ENCODE results near the gene RNFT2. TPM values are rescaled to one million over a fixed set of nuclear protein-coding genes. Genes with fewer than 3 reads are reported as not detected.

Gene RNFT2
- total and polyA plus RNA-seq, 7 donors: 0.04 to 0.64 (median 0.36) TPM

DNA sequence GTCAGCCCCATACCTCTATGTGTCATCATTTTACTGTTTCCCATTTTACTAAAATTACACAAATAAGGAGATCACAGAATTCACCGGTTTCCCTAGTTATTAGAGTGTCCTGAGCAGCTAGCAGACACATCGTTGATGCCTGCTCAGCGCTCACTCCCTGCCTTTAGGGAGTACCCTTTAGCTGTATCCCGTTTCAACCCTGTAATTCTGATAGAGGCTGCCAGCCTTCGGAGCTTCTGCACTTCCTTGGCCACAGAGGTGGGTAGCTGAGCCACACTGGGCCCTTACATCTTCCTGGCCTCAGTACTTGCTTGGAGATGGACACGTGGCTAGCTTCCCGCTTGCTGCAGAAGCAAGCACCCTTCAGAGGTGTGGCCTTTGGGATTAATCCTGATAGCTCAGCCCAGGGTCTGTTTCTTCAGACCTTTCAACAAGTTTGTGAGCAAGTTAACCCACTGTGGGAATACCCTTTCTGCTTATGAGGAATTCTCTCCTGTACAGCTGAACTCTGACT lies 158.4 kb downstream of the RNFT2 start:
- Histone ChIP-seq H3K4me3 (no peak overlapping the region), H3K27me3 (ENCODE audit: insufficient read depth in 3 of 3, low read length in 2 of 3) (peaks cover 3 to 7% (median 6%) of the 10 kb centered on the region in 3 donors), H3K36me3 (ENCODE audit: insufficient read depth in 1 of 2, low read depth in 1 of 2) (no peaks in the 10 kb centered on the region), H3K27ac (no peak overlapping the region), H3K9me3 (no peaks in the 10 kb centered on the region), H3K4me1 (no peaks in the 10 kb centered on the region)
- TF ChIP-seq, protein P1, sequence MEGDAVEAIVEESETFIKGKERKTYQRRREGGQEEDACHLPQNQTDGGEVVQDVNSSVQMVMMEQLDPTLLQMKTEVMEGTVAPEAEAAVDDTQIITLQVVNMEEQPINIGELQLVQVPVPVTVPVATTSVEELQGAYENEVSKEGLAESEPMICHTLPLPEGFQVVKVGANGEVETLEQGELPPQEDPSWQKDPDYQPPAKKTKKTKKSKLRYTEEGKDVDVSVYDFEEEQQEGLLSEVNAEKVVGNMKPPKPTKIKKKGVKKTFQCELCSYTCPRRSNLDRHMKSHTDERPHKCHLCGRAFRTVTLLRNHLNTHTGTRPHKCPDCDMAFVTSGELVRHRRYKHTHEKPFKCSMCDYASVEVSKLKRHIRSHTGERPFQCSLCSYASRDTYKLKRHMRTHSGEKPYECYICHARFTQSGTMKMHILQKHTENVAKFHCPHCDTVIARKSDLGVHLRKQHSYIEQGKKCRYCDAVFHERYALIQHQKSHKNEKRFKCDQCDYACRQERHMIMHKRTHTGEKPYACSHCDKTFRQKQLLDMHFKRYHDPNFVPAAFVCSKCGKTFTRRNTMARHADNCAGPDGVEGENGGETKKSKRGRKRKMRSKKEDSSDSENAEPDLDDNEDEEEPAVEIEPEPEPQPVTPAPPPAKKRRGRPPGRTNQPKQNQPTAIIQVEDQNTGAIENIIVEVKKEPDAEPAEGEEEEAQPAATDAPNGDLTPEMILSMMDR (IDR thresholded peaks at IDR 0.05): no peak
- WGBS, 3 donors: 40 to 46% (median 44%) methylated on average over 7 of the region's 7 CpGs
- no peak for ATAC-seq
- no peak for DNase-seq
- intact Hi-C loops (cut with DNase I): no loop called here

DNA sequence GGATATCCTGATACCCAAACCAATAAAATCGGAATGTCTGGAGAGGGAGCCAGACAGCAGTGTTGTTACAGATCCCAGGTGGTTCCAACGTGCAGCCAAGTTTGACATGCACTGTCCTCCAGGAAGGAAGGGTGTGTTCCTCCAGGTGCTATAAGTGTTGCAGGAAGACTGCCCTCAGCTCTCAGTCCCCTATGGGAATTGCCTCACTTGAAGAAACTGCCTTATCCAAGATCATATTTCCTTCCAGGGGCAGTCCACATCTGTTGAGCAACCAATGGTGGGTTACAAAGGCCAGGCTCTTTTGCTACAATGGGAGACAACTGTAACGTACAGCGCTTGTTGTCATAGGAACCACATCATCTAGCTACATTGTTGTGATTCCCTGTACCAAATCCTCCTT lies 159.4 kb downstream of the RNFT2 start:
- Histone ChIP-seq H3K27ac (no peak overlapping the region), H3K4me3 (no peak overlapping the region), H3K4me1 (no peaks in the 10 kb centered on the region), H3K36me3 (ENCODE audit: insufficient read depth in 1 of 2, low read depth in 1 of 2) (no peaks in the 10 kb centered on the region), H3K9me3 (no peaks in the 10 kb centered on the region), H3K27me3 (ENCODE audit: insufficient read depth in 3 of 3, low read length in 2 of 3) (peaks cover 3 to 7% (median 6%) of the 10 kb centered on the region in 3 donors)
- TF ChIP-seq, protein P1 (IDR thresholded peaks at IDR 0.05): no peak
- intact Hi-C loops (cut with DNase I): no loop called here
- WGBS, 3 donors: 55 to 71% (median 61%) methylated on average over 4 of the region's 4 CpGs
- no peak for ATAC-seq
- DNase-seq: no peak

DNA sequence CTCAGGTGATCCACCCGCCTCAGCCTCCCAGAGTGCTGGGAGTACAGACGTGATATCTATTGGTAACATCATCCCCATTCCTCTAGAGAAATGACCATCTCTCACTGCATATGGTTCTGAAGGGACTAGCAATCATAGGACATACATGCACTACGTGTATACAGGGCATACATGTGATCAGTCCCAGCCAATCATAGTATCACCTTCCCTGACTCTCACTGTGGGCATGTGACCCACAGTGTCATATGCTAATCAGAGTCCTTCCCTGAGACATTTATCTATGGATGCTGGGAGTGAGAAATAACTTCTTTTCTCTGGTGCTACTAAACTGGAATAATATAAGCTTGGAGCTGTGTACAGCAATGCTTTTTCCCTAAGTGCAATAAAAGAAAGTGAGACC lies 160.6 kb downstream of the RNFT2 start:
- no peak for ATAC-seq
- Histone ChIP-seq H3K36me3 (ENCODE audit: insufficient read depth in 1 of 2, low read depth in 1 of 2) (no peaks in the 10 kb centered on the region), H3K27ac (no peak overlapping the region), H3K27me3 (ENCODE audit: insufficient read depth in 3 of 3, low read length in 2 of 3) (peaks cover 3 to 7% (median 6%) of the 10 kb centered on the region in 3 donors), H3K9me3 (no peaks in the 10 kb centered on the region), H3K4me3 (no peak overlapping the region), H3K4me1 (no peaks in the 10 kb centered on the region)
- no peak for DNase-seq
- TF ChIP-seq, protein P1 (IDR thresholded peaks at IDR 0.05): no peak
- intact Hi-C loops (cut with DNase I): no loop called here
- WGBS, 3 donors: 50 to 53% (median 51%) methylated on average over 3 of the region's 3 CpGs

DNA sequence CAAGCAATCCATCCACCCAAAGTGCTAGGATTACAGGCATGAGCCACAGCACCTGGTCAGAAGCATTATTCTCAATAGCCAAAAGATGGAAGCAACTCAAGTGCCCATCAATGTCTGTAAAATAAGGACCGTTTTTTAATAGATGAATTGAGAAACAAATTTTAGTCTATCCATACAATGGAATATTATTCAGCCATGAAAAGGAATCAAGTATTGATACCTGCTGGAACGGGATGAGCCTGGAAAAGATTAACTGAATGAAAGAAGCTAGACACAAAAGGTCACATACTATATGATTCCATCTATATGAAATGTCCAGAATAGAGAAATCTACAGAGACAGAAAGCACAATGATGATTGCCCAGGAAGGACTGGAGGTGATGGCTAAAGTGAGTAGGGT lies 163.5 kb downstream of the RNFT2 start:
- intact Hi-C loops (cut with DNase I): no loop called here
- TF ChIP-seq, protein P1 (IDR thresholded peaks at IDR 0.05): no peak
- DNase-seq: no peak
- Histone ChIP-seq H3K27ac (no peak overlapping the region), H3K4me1 (no peaks in the 10 kb centered on the region), H3K4me3 (no peak overlapping the region), H3K9me3 (no peaks in the 10 kb centered on the region), H3K36me3 (ENCODE audit: insufficient read depth in 1 of 2, low read depth in 1 of 2) (no peaks in the 10 kb centered on the region), H3K27me3 (ENCODE audit: insufficient read depth in 3 of 3, low read length in 2 of 3) (peaks cover 1 to 7% (median 6%) of the 10 kb centered on the region in 3 donors)
- ATAC-seq: no peak
- WGBS, 3 donors: 80 to 87% (median 81%) methylated on average over 2 of the region's 2 CpGs

Other genes starting within 250 kb of the RNFT2 start
- 1 to 10 TPM; 1.4 to 4.1 (median 1.8) TPM for gene MAP1LC3B2, start 178.9 kb upstream of the RNFT2 start, total RNA-seq
- 1 to 10 TPM; 2.2 to 9.2 (median 4.3) TPM for gene MAP1LC3B2, start 178.9 kb upstream of the RNFT2 start, polyA plus RNA-seq
- gene SPRING1, start 246 bp upstream of the RNFT2 start, total RNA-seq: 1 to 10 TPM; 6.3 to 9.9 (median 7.9) TPM
- gene SPRING1, start 246 bp upstream of the RNFT2 start, polyA plus RNA-seq: 10 to 100 TPM in 1 of 3 donors, 1 to 10 TPM in 2; 4.1 to 10.6 (median 8.4) TPM
- under 1 TPM in 2 of 4 donors, not detected in 2; 0.15 to 0.60 TPM for gene HRK, start 143.1 kb downstream of the RNFT2 start, total RNA-seq
- under 1 TPM; under 0.01 to 0.01 (median 0.01) TPM for gene HRK, start 143.1 kb downstream of the RNFT2 start, polyA plus RNA-seq
- gene FBXW8, start 172.6 kb downstream of the RNFT2 start, total RNA-seq: 1 to 10 TPM; 3.0 to 5.7 (median 4.9) TPM
- 1 to 10 TPM; 1.1 to 2.2 (median 1.7) TPM for gene FBXW8, start 172.6 kb downstream of the RNFT2 start, polyA plus RNA-seq